ENCODE results near the gene KRTAP11-1.

Gene KRTAP11-1
- long read RNA-seq, donor 1 = 0 reads
- long read RNA-seq, donor 2 = 0 reads
- long read RNA-seq, donor 3 = 0 reads
- long read RNA-seq, donor 4 = 0 reads
- long read RNA-seq, donor 5 = 0 reads
- long read RNA-seq, donor 6 = 0 reads
- long read RNA-seq, donor 7 = 0 reads
- long read RNA-seq, donor 8 = 0 reads

GRCh38 chr21:30881480-30881879, at the start of gene KRTAP11-1:
TSS of gene KRTAP11-1 (minus strand) at chr21:30881580. CDS start at chr21:30881524, 56 bp downstream.
- no peak for DNase-seq

GRCh38 chr21:30924146-30924700, 42.8 kb upstream of the KRTAP11-1 start:
- no peak for DNase-seq

GRCh38 chr21:30921129-30921528, 39.7 kb upstream of the KRTAP11-1 start:
- no peak for DNase-seq

GRCh38 chr21:30917557-30917956, 36.2 kb upstream of the KRTAP11-1 start:
- DNase-seq = no peak

- no peak for DNase-seq
Observed at GRCh38 chr21:30900881-30901280, 19.5 kb upstream of the KRTAP11-1 start.

GRCh38 chr21:30882866-30883597, 1.7 kb upstream of the KRTAP11-1 start:
- no peak for DNase-seq

GRCh38 chr21:30880914-30881313, 466 bp downstream of the KRTAP11-1 start:
- no peak for DNase-seq

GRCh38 chr21:30874526-30874925, 6.9 kb downstream of the KRTAP11-1 start:
- no peak for DNase-seq

- DNase-seq = no peak
Observed at GRCh38 chr21:30847627-30848500, 33.5 kb downstream of the KRTAP11-1 start.

- DNase-seq = no peak
Observed at GRCh38 chr21:30842990-30843389, 38.4 kb downstream of the KRTAP11-1 start.

GRCh38 chr21:30839304-30839703, 42.1 kb downstream of the KRTAP11-1 start:
- no peak for DNase-seq

GRCh38 chr21:30838536-30838935, 42.8 kb downstream of the KRTAP11-1 start:
- no peak for DNase-seq

- no peak for DNase-seq
Observed at GRCh38 chr21:30831194-30831765, 50.1 kb downstream of the KRTAP11-1 start.

All from right kidney (tissue), 9 donors.